Progenitor cell of endocrine pancreas (in vitro differentiated cells): ENCODE results near the gene RELA. TPM values are rescaled to one million over a fixed set of nuclear protein-coding genes. Genes with fewer than 3 reads are reported as not detected.
A peak's percentile ranks its signal among the peaks of the same experiment; 100 is the strongest.

Experiments
- DNase-seq: peaks from one replicate; pipeline ENCODE4 v3.0.0; 2021; ENCODE audit warnings: low spot score; ENCODE audit not compliant: unreplicated experiment
- H3K27ac Mint-ChIP-seq: 2 replicates; pipeline ENCODE4 v1.8.0; 2021; ENCODE audit warnings: mild to moderate bottlenecking, moderate library complexity, mixed read lengths
- H3K27me3 Mint-ChIP-seq: 2 replicates; pipeline ENCODE4 v1.8.0; 2021; ENCODE audit warnings: mixed read lengths
- H3K36me3 Mint-ChIP-seq: 2 replicates; pipeline ENCODE4 v1.8.0; 2022; ENCODE audit warnings: mixed read lengths; ENCODE audit not compliant: insufficient read depth
- H3K4me1 Mint-ChIP-seq: 2 replicates; pipeline ENCODE4 v1.8.0; 2021; ENCODE audit warnings: low read depth, mixed read lengths
- H3K4me3 Mint-ChIP-seq: 2 replicates; pipeline ENCODE4 v1.8.0; 2021; ENCODE audit warnings: low read depth, mild to moderate bottlenecking, moderate library complexity, mixed read lengths
- H3K9me3 Mint-ChIP-seq: 2 replicates; pipeline ENCODE4 v1.8.0; 2021; ENCODE audit warnings: low read depth, mixed read lengths
- CTCF ChIP-seq: fragments of 200-600 bp; sonication (generic); IDR thresholded peaks from one replicate; pipeline ENCODE4 v1.5.0; 2021; ENCODE audit warnings: antibody characterized with exemption, mild to moderate bottlenecking; ENCODE audit not compliant: unreplicated experiment
- total RNA-seq: library from RNA; stranded (reverse); gene quantifications from 2 replicates; pipeline ENCODE4 v1.2.1, GENCODE V29; 2021

RELA gene
- total RNA-seq, 1 donor from 2014 or later: 54.5 TPM

- Mint-ChIP-seq H3K4me3 (no peak overlapping the region), H3K36me3 (peaks cover 4% of the 10 kb centered on the region), H3K27me3 (no peaks in the 10 kb centered on the region), H3K4me1 (peaks cover 3% of the 10 kb centered on the region), H3K9me3 (no peaks in the 10 kb centered on the region), H3K27ac (no peak overlapping the region)
- no peak for DNase-seq
- no peak for TF ChIP-seq CTCF
Observed at GRCh38 chr11:65633390-65634108, 29.2 kb downstream of the RELA start.

GRCh38 chr11:65630215-65630614 is 32.5 kb downstream of the RELA start:
- no peaks in the 10 kb centered on the region for H3K4me1 Mint-ChIP-seq
- H3K27me3 Mint-ChIP-seq: no peaks in the 10 kb centered on the region
- H3K4me3 Mint-ChIP-seq: no peak overlapping the region
- no peak for TF ChIP-seq CTCF
- peaks cover 5% of the 10 kb centered on the region for H3K36me3 Mint-ChIP-seq
- H3K27ac Mint-ChIP-seq: no peak overlapping the region
- no peak for DNase-seq
- no peaks in the 10 kb centered on the region for H3K9me3 Mint-ChIP-seq

- H3K4me1 Mint-ChIP-seq: no peaks in the 10 kb centered on the region
Observed at GRCh38 chr11:65629579-65629978, 33.1 kb downstream of the RELA start.

GRCh38 chr11:65627202-65627601 is 35.5 kb downstream of the RELA start:
- H3K36me3 Mint-ChIP-seq: peaks cover 6% of the 10 kb centered on the region
- no peaks in the 10 kb centered on the region for H3K4me1 Mint-ChIP-seq
- DNase-seq: no peak
- H3K27me3 Mint-ChIP-seq: no peaks in the 10 kb centered on the region
- H3K4me3 Mint-ChIP-seq: no peak overlapping the region
- no peaks in the 10 kb centered on the region for H3K9me3 Mint-ChIP-seq
- no peak for TF ChIP-seq CTCF
- H3K27ac Mint-ChIP-seq: no peak overlapping the region

More at GRCh38 chr11:65629579-65629978, 33.1 kb downstream of the RELA start:
- Mint-ChIP-seq H3K27ac (no peak overlapping the region), H3K4me3 (no peak overlapping the region), H3K9me3 (no peaks in the 10 kb centered on the region), H3K27me3 (no peaks in the 10 kb centered on the region), H3K36me3 (peaks cover 5% of the 10 kb centered on the region)
- TF ChIP-seq CTCF: no peak
- no peak for DNase-seq

GRCh38 chr11:65625628-65626342 is 36.9 kb downstream of the RELA start:
- peak; percentile 58 for TF ChIP-seq CTCF
- peaks cover 6% of the 10 kb centered on the region for H3K36me3 Mint-ChIP-seq
- H3K9me3 Mint-ChIP-seq: no peaks in the 10 kb centered on the region
- no peaks in the 10 kb centered on the region for H3K4me1 Mint-ChIP-seq
- no peak overlapping the region for H3K27ac Mint-ChIP-seq
- DNase-seq: no peak
- no peak overlapping the region for H3K4me3 Mint-ChIP-seq
- H3K27me3 Mint-ChIP-seq: no peaks in the 10 kb centered on the region
